Ammon's horn (tissue), 1 donor: ENCODE data around the gene KRT72.

Experiments
- DNase-seq: peaks from one replicate; pipeline ENCODE4 v3.0.0-alpha.2; 2016; ENCODE audit warnings: low spot score

Gene KRT72

GRCh38 chr12:52578469-52578868 is 22.8 kb downstream of the KRT72 start:
- peak; percentile 40 for DNase-seq

GRCh38 chr12:52577316-52577715 is 23.9 kb downstream of the KRT72 start:
- DNase-seq = no peak

DNA sequence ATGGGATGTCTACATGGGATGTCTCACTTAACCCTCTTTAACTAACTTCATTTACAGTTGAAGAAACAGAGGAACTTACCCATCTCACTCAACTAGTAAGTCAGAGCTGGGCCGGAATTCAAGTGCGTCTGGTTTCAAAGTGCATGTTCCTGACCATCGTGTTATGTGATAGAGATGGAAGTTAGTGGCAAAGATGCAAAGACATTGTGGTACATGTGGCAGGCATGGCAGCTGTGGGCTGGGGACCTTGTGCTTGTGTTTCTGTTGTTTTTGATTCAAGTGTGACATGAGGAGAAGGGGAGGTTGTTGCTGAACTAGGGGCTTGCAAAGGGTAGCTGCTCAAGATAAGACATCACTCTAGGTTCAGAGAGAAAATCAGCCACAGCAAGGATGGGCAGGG is 25.3 kb downstream of the KRT72 start:
- DNase-seq = no peak

DNA sequence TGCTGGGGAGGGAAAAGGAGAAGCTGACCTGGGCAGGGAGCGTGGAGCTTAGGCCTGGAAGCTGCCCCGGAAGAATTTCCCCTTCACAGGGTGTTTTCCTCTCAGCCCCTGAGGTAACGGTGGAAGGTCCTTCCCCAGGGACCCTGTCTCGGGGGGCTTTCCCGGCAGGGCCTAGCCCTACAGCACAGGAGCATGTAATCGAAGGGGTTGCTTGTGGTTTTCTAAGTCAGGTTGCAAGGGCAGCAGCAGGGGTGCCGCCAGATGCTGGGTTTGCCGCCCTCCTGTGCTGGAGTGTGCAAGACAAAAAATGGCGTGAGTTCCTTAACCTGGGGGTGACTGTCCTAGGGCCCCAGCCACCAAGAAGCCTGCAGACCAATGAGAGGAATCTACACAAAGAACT is 26.0 kb downstream of the KRT72 start:
- DNase-seq = no peak

- DNase-seq = no peak
Measured at GRCh38 chr12:52573743-52574142, 27.5 kb downstream of the KRT72 start, which contains the start of gene KRT74. TSS of gene KRT74 (minus strand) at chr12:52573843. CDS start at chr12:52573777, 66 bp downstream.

GRCh38 chr12:52573306-52573705 is 28.0 kb downstream of the KRT72 start:
- no peak for DNase-seq

- DNase-seq = no peak
Measured at GRCh38 chr12:52570511-52570910, 30.8 kb downstream of the KRT72 start.

GRCh38 chr12:52568111-52568510 is 33.2 kb downstream of the KRT72 start:
- DNase-seq = no peak

DNA sequence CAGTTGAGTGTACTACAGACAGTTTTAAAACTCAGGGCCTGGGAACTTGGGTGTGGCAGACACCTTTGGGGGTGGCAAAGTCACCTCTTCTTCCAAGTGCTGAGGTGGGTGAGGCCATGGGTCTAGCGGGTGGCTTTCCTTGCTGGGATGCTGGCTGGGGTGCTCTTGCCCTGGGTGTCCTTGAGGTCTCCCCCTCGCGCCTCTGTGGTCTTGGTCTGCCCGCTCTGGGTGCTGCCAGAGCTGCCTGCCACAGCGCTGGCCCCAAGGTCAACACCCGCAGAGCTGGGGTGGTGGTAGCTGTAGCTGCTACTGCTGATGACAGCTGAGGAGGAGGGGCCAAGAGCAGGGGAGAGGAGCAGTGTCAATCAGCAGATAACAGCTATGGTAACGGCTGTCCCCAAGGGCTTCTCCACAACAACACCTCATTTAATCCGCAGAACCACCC is 34.4 kb downstream of the KRT72 start:
- no peak for DNase-seq

- no peak for DNase-seq
Measured at GRCh38 chr12:52564582-52564981, 36.7 kb downstream of the KRT72 start.

DNA sequence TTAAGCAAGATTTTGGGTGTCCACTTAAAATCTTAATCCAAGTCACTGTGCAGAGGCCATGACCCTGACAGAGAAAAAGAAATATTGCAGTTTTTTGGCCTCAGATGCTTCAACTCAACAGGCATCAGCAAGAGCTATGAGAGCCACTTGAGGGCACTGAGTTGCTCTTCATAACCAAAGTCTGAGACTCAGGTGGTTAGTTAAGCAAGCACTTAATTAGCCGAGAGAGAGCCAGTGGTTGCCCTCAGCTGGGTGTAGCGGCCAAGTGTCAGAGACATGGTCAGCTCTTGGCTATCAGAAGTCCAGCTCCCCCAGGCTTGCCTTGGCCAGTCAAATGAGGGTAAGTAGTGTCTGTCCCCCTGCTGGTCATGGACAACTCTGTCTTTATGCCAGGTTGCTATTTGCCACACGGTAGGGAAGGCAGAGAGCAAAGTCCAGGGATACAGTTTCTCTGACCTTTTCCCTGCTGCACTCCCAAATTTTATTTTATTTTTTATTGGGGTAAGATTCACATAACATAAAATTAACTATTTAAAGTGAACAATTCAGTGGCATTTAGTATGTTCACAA is 39.3 kb downstream of the KRT72 start:
- no peak for DNase-seq

GRCh38 chr12:52559979-52560378 is 41.3 kb downstream of the KRT72 start:
- DNase-seq = no peak

- DNase-seq = no peak
Measured at GRCh38 chr12:52558781-52559445, 42.4 kb downstream of the KRT72 start.

GRCh38 chr12:52557476-52557875 is 43.8 kb downstream of the KRT72 start:
- DNase-seq = no peak

- DNase-seq = no peak
Measured at GRCh38 chr12:52555577-52555976, 45.7 kb downstream of the KRT72 start.

DNA sequence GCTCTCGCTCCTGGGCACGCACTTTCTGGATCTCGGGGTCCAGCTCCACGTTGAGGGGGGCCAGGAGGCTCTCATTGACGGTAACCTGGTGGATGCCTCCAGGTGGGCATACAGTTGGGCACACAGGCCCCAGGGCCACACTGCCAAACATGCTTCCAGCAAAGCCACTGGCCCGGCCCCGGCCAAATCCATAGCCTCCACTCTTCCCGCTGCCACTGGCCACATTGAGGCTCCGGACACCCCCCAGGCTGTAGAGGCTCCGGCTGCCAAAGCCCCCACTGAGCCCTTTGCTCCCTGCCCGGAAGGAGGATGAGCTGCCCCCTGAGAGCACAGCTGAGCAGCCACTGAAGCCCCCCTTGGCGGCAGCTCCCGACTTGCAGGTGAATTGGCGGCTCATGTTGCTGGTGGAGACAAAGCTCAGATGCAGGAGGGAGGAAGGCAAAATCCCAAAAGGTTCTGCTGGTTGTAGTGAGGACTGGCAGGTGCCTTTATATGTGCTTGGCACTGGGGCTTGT is 48.5 kb downstream of the KRT72 start, which contains the start of gene KRT71:
KRT71 (minus strand) TSS at position 465 of the 515 bp plus-strand sequence; CDS start at position 397, 68 bp downstream.
- no peak for DNase-seq

GRCh38 chr12:52552055-52552454 is 49.2 kb downstream of the KRT72 start:
- DNase-seq = peak; percentile 51

DNA sequence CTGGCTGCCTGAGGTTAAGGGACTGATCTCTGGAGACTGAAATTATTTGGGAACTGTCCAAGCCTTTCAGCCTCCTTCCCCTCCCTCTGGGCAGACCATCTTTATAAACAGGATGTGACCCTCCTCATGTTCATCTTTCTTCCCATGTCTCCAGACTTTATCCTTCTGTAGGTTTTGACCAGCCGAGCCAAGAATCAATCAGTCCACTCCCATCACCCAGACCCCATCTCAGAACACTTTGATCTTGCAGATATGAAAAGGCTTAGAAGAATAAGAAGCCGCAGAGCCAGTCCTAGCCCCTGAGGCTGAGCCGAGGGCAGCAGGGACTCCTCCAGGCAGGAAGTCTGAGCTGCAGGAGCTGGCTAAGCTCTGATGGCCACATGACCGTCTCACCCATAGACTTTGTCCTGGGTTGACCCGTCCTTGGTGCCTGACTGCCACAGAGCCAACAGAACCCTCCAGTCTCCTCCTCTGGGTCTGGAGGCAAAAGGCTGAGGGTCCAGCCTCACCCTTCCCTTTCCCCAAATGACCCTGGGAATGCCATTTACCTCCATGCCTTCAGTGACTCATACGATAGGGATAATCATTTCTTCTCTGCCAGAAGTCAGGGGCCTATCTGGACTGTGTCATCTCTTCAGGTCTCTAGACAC is 49.9 kb downstream of the KRT72 start:
- DNase-seq = no peak

- no peak for DNase-seq
Measured at GRCh38 chr12:52546126-52546525, 55.1 kb downstream of the KRT72 start.

DNA sequence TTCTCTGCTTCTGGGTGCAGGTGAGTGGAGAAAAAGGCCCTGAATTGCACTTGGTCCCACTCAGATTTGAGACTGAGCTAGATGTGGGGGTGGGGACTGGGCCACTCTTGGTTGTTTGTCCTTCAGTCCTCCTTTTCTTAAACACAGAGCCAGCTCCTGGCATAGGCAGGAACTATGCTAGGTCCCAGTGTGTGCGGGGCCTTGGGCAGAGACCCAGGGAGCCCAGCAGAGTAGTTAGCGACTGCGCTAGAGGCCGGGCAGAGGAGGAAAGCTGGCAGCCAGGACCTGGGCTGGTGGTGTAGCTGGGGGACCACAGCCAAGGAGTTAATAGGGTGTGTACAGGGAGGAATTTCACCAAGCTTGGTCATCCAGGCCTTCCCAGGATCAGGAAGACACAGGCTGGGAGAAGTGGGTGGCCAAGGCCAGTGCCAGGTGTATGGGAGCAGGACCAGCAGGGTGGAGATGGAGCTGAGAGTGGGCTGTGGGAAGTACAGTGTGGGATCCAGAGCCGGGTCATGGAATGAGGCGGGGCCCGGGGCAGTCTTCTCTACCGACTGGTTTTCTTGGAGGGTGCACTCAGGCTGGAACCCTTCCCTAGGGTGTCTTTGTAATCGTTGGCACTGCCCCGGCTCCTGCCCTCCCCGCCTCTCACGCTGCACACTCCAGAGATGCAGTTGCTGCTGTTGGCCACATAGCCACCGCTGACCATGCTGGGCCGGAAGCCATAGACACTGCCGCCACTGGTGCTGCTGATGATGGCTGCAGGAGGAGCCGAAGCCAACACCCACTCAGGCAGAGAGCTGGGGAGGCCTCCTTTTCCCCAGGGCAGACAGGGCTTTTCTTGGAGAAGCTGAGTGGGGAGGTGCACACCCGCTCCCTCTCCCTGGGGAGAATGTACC is 57.0 kb downstream of the KRT72 start:
- peak; percentile 65 for DNase-seq

DNA sequence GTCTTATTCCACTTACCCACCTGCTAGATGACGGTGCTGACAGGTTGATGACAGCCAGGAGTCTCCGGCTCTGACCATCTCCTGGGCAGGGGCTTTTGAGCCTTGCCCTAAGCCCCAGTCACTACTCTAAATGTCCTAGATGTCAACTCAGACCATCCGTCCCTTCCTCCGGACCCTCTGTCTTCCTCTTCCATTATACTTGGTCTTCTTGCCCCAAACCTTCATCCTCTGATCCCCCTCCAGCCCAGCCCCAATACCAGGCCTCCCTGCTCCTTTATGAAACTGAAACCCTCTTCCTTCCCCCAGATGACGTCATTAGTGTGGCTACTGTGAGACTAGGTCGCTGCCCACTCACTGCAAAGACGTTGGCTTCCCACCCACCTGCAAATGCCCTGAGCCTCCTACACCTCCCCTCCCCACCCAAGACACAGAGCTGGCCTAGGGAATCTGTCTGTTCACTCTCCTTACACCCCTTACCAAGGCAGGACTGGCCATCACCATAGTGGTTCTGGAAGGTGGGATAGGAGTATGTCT is 58.4 kb downstream of the KRT72 start:
- DNase-seq = no peak

GRCh38 chr12:52542157-52542556 is 59.1 kb downstream of the KRT72 start:
- no peak for DNase-seq
